ENCODE measurements around the gene SORCS2.

GRCh38 chr4:7723625-7724024 is 531.3 kb downstream of the SORCS2 start:
- no peak for TF ChIP-seq POLR2AphosphoS5 (IDR thresholded peaks at IDR 0.05; ENCODE audit: low read depth, low read length)
- no peak for TF ChIP-seq TAF1 (IDR thresholded peaks at IDR 0.05; ENCODE audit: borderline replicate concordance, insufficient read depth, low read length)
- TF ChIP-seq, protein P1, sequence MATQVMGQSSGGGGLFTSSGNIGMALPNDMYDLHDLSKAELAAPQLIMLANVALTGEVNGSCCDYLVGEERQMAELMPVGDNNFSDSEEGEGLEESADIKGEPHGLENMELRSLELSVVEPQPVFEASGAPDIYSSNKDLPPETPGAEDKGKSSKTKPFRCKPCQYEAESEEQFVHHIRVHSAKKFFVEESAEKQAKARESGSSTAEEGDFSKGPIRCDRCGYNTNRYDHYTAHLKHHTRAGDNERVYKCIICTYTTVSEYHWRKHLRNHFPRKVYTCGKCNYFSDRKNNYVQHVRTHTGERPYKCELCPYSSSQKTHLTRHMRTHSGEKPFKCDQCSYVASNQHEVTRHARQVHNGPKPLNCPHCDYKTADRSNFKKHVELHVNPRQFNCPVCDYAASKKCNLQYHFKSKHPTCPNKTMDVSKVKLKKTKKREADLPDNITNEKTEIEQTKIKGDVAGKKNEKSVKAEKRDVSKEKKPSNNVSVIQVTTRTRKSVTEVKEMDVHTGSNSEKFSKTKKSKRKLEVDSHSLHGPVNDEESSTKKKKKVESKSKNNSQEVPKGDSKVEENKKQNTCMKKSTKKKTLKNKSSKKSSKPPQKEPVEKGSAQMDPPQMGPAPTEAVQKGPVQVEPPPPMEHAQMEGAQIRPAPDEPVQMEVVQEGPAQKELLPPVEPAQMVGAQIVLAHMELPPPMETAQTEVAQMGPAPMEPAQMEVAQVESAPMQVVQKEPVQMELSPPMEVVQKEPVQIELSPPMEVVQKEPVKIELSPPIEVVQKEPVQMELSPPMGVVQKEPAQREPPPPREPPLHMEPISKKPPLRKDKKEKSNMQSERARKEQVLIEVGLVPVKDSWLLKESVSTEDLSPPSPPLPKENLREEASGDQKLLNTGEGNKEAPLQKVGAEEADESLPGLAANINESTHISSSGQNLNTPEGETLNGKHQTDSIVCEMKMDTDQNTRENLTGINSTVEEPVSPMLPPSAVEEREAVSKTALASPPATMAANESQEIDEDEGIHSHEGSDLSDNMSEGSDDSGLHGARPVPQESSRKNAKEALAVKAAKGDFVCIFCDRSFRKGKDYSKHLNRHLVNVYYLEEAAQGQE (IDR thresholded peaks at IDR 0.05; ENCODE audit: insufficient read depth in 1 of 2, low read depth in 2 of 2, low read length in 2 of 2), result no peak

Measured in PFSK-1 (cell line).